SU-DHL-6 (cell line): Measurements from ENCODE around the gene TMEM94.
"Not testable (repeated sequence)": the region's sequence is repeated elsewhere in the genome, so short reads cannot be mapped to it uniquely, and the experiment has no call there.

Source experiments
- H2AFZ ChIP-seq: fragments of 200-600 bp; sonication (generic); 2 replicates; pipeline ENCODE4 v1.6.1; 2014; ENCODE audit warnings: low read depth, mild to moderate bottlenecking, moderate library complexity, mixed read lengths, antibody characterized with exemption, low read length; ENCODE audit not compliant: severe bottlenecking
- H3F3A ChIP-seq: fragments of 200-600 bp; shearing (Covaris generic); 2 replicates; pipeline ENCODE4 v1.6.0; 2016; ENCODE audit warnings: antibody characterized with exemption, mild to moderate bottlenecking; ENCODE audit not compliant: insufficient read depth
- H3K27ac ChIP-seq: fragments of 200-600 bp; sonication (generic); 2 replicates; pipeline ENCODE4 v1.5.1; 2016; ENCODE audit warnings: low read depth, mild to moderate bottlenecking, low read length, moderate library complexity, mixed read lengths
- H3K27me3 ChIP-seq: fragments of 200-600 bp; sonication (generic), shearing (Covaris generic); 2 replicates; pipeline ENCODE4 v1.6.0; 2014; ENCODE audit warnings: mild to moderate bottlenecking, low read length
- H3K36me3 ChIP-seq: fragments of 200-600 bp; sonication (generic); 2 replicates; pipeline ENCODE4 v1.6.1; 2014; ENCODE audit warnings: mild to moderate bottlenecking, low read length, mixed read lengths
- H3K4me2 ChIP-seq: fragments of 300-600, 200-600 bp; shearing (Covaris generic), sonication (generic); 2 replicates; pipeline ENCODE4 v1.6.0; 2014; ENCODE audit warnings: low read length, low read depth, mild to moderate bottlenecking; ENCODE audit not compliant: poor library complexity, severe bottlenecking
- H3K4me3 ChIP-seq: fragments of 200-600 bp; sonication (generic); 2 replicates; pipeline ENCODE4 v1.5.1; 2014; ENCODE audit warnings: antibody characterized with exemption, low read length, mild to moderate bottlenecking, mixed read lengths; ENCODE audit not compliant: insufficient read depth, poor library complexity, severe bottlenecking
- H3K79me2 ChIP-seq: fragments of 200-600 bp; sonication (generic); 2 replicates; pipeline ENCODE4 v1.6.1; 2014; ENCODE audit warnings: mild to moderate bottlenecking, low read length, moderate library complexity; ENCODE audit not compliant: insufficient read depth
- H3K9ac ChIP-seq: fragments of 200-600 bp; sonication (generic); 2 replicates; pipeline ENCODE4 v1.7.0; 2014; ENCODE audit warnings: mild to moderate bottlenecking, low read length
- H3K9me2 ChIP-seq: fragments of 200-600 bp; sonication (generic); replicated peaks from 2 replicates; pipeline ENCODE4 v1.6.1; 2014; ENCODE audit warnings: low read length; ENCODE audit not compliant: insufficient read depth
- H3K9me3 ChIP-seq: fragments of 200-600 bp; sonication (generic); 2 replicates; pipeline ENCODE4 v1.6.1; 2014; ENCODE audit warnings: low read length, mixed read lengths; ENCODE audit not compliant: insufficient read depth
- H4K20me1 ChIP-seq: fragments of 200-600 bp; sonication (generic); 2 replicates; pipeline ENCODE4 v1.6.1; 2014; ENCODE audit warnings: low read depth, mild to moderate bottlenecking, antibody characterized with exemption, low read length, moderate library complexity, mixed read lengths
- CTCF ChIP-seq: fragments of 200-600 bp; sonication (generic); IDR thresholded peaks from one replicate; pipeline ENCODE4 v1.5.1; 2017; ENCODE audit warnings: antibody characterized with exemption, mild to moderate bottlenecking, low read length, moderate library complexity; ENCODE audit not compliant: insufficient read depth, poor library complexity, severe bottlenecking
- EZH2phosphoT487 ChIP-seq: fragments of 200-600 bp; sonication (generic), shearing (Covaris generic); conservative IDR thresholded peaks from 2 replicates; pipeline ENCODE4 v1.6.1; 2018; ENCODE audit warnings: mild to moderate bottlenecking, antibody characterized with exemption, low read length, moderate library complexity, mixed read lengths

TMEM94 gene

GRCh38 chr17:75517297-75517865, 60.9 kb downstream of the TMEM94 start:
- Histone ChIP-seq H3K27me3 (no peaks in the 10 kb centered on the region), H4K20me1 (no peaks in the 10 kb centered on the region), H3K9ac (peak overlapping the region; percentile 91), H3K4me2 (peak overlapping the region; percentile 65), H3F3A (0 out of 2 replicates have a peak, but pooled peaks cover 8% of the 10 kb centered on the region), H3K36me3 (no peaks in the 10 kb centered on the region), H2AFZ (peak overlapping the region; percentile 68), H3K9me2 (no peaks in the 10 kb centered on the region), H3K27ac (peak overlapping the region; percentile 48), H3K9me3 (no peaks in the 10 kb centered on the region), H3K4me3 (peak overlapping the region; percentile 97), H3K79me2 (no peaks in the 10 kb centered on the region; the same call in 1 of the 2 replicates)
- TF ChIP-seq EZH2phosphoT487 = no peak
- TF ChIP-seq CTCF = no peak

- no peaks in the 10 kb centered on the region for H3K27me3 ChIP-seq
- peak overlapping the region; percentile 48 for H3K27ac ChIP-seq
- H3K9me3 ChIP-seq = no peaks in the 10 kb centered on the region
- peak overlapping the region; percentile 91 for H3K9ac ChIP-seq
- H2AFZ ChIP-seq = no peak overlapping the region
- TF ChIP-seq EZH2phosphoT487 = no peak
- no peak for TF ChIP-seq CTCF
- no peaks in the 10 kb centered on the region for H3K9me2 ChIP-seq
- H4K20me1 ChIP-seq = no peaks in the 10 kb centered on the region
- H3K79me2 ChIP-seq = no peaks in the 10 kb centered on the region; the same call in 1 of the 2 replicates
- H3K4me2 ChIP-seq = peak overlapping the region; percentile 65
- no peak overlapping the region for H3K4me3 ChIP-seq
- no peaks in the 10 kb centered on the region for H3K36me3 ChIP-seq
- 0 out of 2 replicates have a peak, but pooled peaks cover 8% of the 10 kb centered on the region for H3F3A ChIP-seq
Observed at GRCh38 chr17:75518201-75518600, 61.8 kb downstream of the TMEM94 start.

- Histone ChIP-seq H3K9me2 (no peaks in the 10 kb centered on the region), H3F3A (0 out of 2 replicates have a peak, but pooled peaks cover 10% of the 10 kb centered on the region), H3K9me3 (no peaks in the 10 kb centered on the region), H3K9ac (no peak overlapping the region), H3K36me3 (no peaks in the 10 kb centered on the region), H3K79me2 (no peaks in the 10 kb centered on the region; the same call in 1 of the 2 replicates), H3K27ac (no peak overlapping the region), H3K4me2 (no peak overlapping the region), H3K4me3 (no peak overlapping the region), H4K20me1 (no peaks in the 10 kb centered on the region), H3K27me3 (no peaks in the 10 kb centered on the region), H2AFZ (no peak overlapping the region)
- TF ChIP-seq CTCF = no peak
- TF ChIP-seq EZH2phosphoT487 = no peak
Observed at GRCh38 chr17:75518983-75519537, 62.6 kb downstream of the TMEM94 start.

GRCh38 chr17:75520413-75520812, 64.0 kb downstream of the TMEM94 start:
- H4K20me1 ChIP-seq, H3K36me3 ChIP-seq, H3K9ac ChIP-seq, H2AFZ ChIP-seq, H3K9me3 ChIP-seq, H3K79me2 ChIP-seq, H3K27me3 ChIP-seq, H3K9me2 ChIP-seq, H3K27ac ChIP-seq, H3K4me2 ChIP-seq, H3K4me3 ChIP-seq: not testable (repeated sequence)
- peaks cover 16% of the 10 kb centered on the region; the same call in 1 of the 2 replicates for H3F3A ChIP-seq
